Neural progenitor cell (in vitro differentiated cells): ENCODE data around the gene CAMKK1. TPM values are rescaled to one million over a fixed set of nuclear protein-coding genes. Genes with fewer than 3 reads are reported as not detected.

Source experiments
- DNase-seq: peaks from one replicate; pipeline ENCODE4 v3.0.0-alpha.2; 2016; ENCODE audit warnings: low spot score
- H2AFZ ChIP-seq: fragments of 200-600 bp; sonication (generic); replicated peaks from 2 replicates; pipeline ENCODE4 v1.6.1; 2016; ENCODE audit warnings: antibody characterized with exemption
- H3F3A ChIP-seq: fragments of 200-600 bp; sonication (generic); 2 replicates; pipeline ENCODE4 v1.6.1; 2016; ENCODE audit warnings: antibody characterized with exemption, low read depth
- H3K27ac ChIP-seq: fragments of 200-600 bp; sonication (generic); 2 replicates; pipeline ENCODE4 v1.5.1; 2016; ENCODE audit warnings: mild to moderate bottlenecking
- H3K27me3 ChIP-seq: fragments of 200-600 bp; sonication (generic); 2 replicates; pipeline ENCODE4 v1.6.1; 2016; ENCODE audit warnings: mild to moderate bottlenecking, moderate library complexity
- H3K36me3 ChIP-seq: fragments of 200-600 bp; sonication (generic); 2 replicates; pipeline ENCODE4 v1.5.1; 2016
- H3K4me1 ChIP-seq: fragments of 200-600 bp; sonication (generic); 2 replicates; pipeline ENCODE4 v1.6.1; 2016; ENCODE audit warnings: mixed run types
- H3K4me2 ChIP-seq: fragments of 200-600 bp; sonication (generic); 2 replicates; pipeline ENCODE4 v1.6.1; 2016
- H3K4me3 ChIP-seq: fragments of 200-600 bp; sonication (generic); 2 replicates; pipeline ENCODE4 v1.5.1; 2016
- H3K79me2 ChIP-seq: fragments of 200-600 bp; sonication (generic); 2 replicates; pipeline ENCODE4 v1.6.1; 2016; ENCODE audit warnings: low read depth
- H3K9ac ChIP-seq: fragments of 200-600 bp; sonication (generic); 2 replicates; pipeline ENCODE4 v1.6.1; 2016
- H3K9me3 ChIP-seq: fragments of 200-600 bp; sonication (generic); 2 replicates; pipeline ENCODE4 v1.5.1; 2016; ENCODE audit warnings: low read depth
- H4K20me1 ChIP-seq: fragments of 200-600 bp; sonication (generic); 2 replicates; pipeline ENCODE4 v1.6.1; 2016; ENCODE audit warnings: low read depth
- H3K27ac Mint-ChIP-seq: 3 replicates; pipeline ENCODE4 v1.8.0; 2021; ENCODE audit warnings: mixed read lengths
- H3K27me3 Mint-ChIP-seq: 2 replicates; pipeline ENCODE4 v1.8.0; 2022; ENCODE audit warnings: low read depth, mild to moderate bottlenecking, inconsistent platforms, moderate library complexity, mixed read lengths; ENCODE audit not compliant: insufficient read depth
- H3K36me3 Mint-ChIP-seq: 3 replicates; pipeline ENCODE4 v1.8.0; 2021; ENCODE audit warnings: mixed read lengths
- H3K4me1 Mint-ChIP-seq: 3 replicates; pipeline ENCODE4 v1.8.0; 2021; ENCODE audit warnings: mixed read lengths
- H3K4me3 Mint-ChIP-seq: 3 replicates; pipeline ENCODE4 v1.8.0; 2021; ENCODE audit warnings: mild to moderate bottlenecking, moderate library complexity, mixed read lengths
- H3K9me3 Mint-ChIP-seq: 3 replicates; pipeline ENCODE4 v1.8.0; 2020; ENCODE audit warnings: mixed read lengths
- CTCF ChIP-seq: fragments of 200-600 bp; sonication (generic); IDR thresholded peaks from 2 replicates; pipeline ENCODE4 v1.5.1; 2017; ENCODE audit warnings: antibody characterized with exemption, mild to moderate bottlenecking
- EZH2 ChIP-seq: fragments of 200-600 bp; sonication (generic); IDR thresholded peaks from 2 replicates; pipeline ENCODE4 v1.6.1; 2017; ENCODE audit warnings: antibody characterized with exemption, mild to moderate bottlenecking, moderate library complexity
- EZH2phosphoT487 ChIP-seq: fragments of 200-600 bp; sonication (generic); IDR thresholded peaks from 2 replicates; pipeline ENCODE4 v1.6.1; 2017; ENCODE audit warnings: antibody characterized with exemption
- total RNA-seq: library from RNA; depleted of rRNA; stranded (reverse); fragments of >200 nt; gene quantifications from 2 replicates; pipeline ENCODE4 v1.2.3, GENCODE V29; 2015; ENCODE audit warnings: low replicate concordance

Gene CAMKK1
- total RNA-seq, 1 donor from 2014 or later: 2.9 TPM

- Histone ChIP-seq H3F3A (peaks cover 9% of the 10 kb centered on the region), H3K27ac (no peak overlapping the region), H2AFZ (no peak overlapping the region), H4K20me1 (peaks cover 20% of the 10 kb centered on the region), H3K36me3 (no peaks in the 10 kb centered on the region), H3K79me2 (no peaks in the 10 kb centered on the region), H3K9ac (no peak overlapping the region), H3K9me3 (no peaks in the 10 kb centered on the region), H3K27me3 (peaks cover 14% of the 10 kb centered on the region), H3K4me2 (no peak overlapping the region), H3K4me1 (peaks cover 13% of the 10 kb centered on the region), H3K4me3 (no peak overlapping the region)
- H3K9me3 Mint-ChIP-seq: no peaks in the 10 kb centered on the region
- H3K36me3 Mint-ChIP-seq: no peaks in the 10 kb centered on the region
- H3K4me1 Mint-ChIP-seq: peaks cover 38% of the 10 kb centered on the region
- H3K27ac Mint-ChIP-seq: peak overlapping the region; percentile 59
- peaks cover 11% of the 10 kb centered on the region for H3K27me3 Mint-ChIP-seq
- TF ChIP-seq CTCF (no peak), EZH2phosphoT487 (no peak), EZH2 (no peak)
- DNase-seq: no peak
- peak overlapping the region; percentile 87 for H3K4me3 Mint-ChIP-seq
Measured at GRCh38 chr17:3894188-3894587, 1.3 kb upstream of the CAMKK1 start.

- no peak overlapping the region for H3K9ac ChIP-seq
- H3K36me3 ChIP-seq: no peaks in the 10 kb centered on the region
- no peak for DNase-seq
- H3K27ac ChIP-seq: no peak overlapping the region
- H3K4me1 ChIP-seq: peaks cover 13% of the 10 kb centered on the region
- peak overlapping the region; percentile 64 for H3K4me2 ChIP-seq
- no peaks in the 10 kb centered on the region for H3K79me2 ChIP-seq
- H3K4me3 ChIP-seq: peak overlapping the region; percentile 91
- H3K9me3 ChIP-seq: no peaks in the 10 kb centered on the region
- H3F3A ChIP-seq: peaks cover 9% of the 10 kb centered on the region
- H3K27me3 ChIP-seq: peaks cover 14% of the 10 kb centered on the region
- Mint-ChIP-seq H3K9me3 (no peaks in the 10 kb centered on the region), H3K27ac (peak overlapping the region; percentile 59), H3K4me3 (peak overlapping the region; percentile 87), H3K36me3 (no peaks in the 10 kb centered on the region), H3K27me3 (peaks cover 11% of the 10 kb centered on the region), H3K4me1 (peaks cover 38% of the 10 kb centered on the region)
- peaks cover 20% of the 10 kb centered on the region for H4K20me1 ChIP-seq
- H2AFZ ChIP-seq: peak overlapping the region; percentile 74
- TF ChIP-seq EZH2 (no peak), CTCF (no peak)
Measured at GRCh38 chr17:3893720-3894116, 865 bp upstream of the CAMKK1 start.

GRCh38 chr17:3892095-3892998 is 506 bp downstream of the CAMKK1 start:
- Histone ChIP-seq H3K4me2 (peak overlapping the region; percentile 98), H3K27me3 (peaks cover 14% of the 10 kb centered on the region), H3K79me2 (no peaks in the 10 kb centered on the region), H3K9ac (peak overlapping the region; percentile 47), H3K4me3 (peak overlapping the region; percentile 91), H4K20me1 (peaks cover 20% of the 10 kb centered on the region), H3K9me3 (no peaks in the 10 kb centered on the region), H3K27ac (no peak overlapping the region), H3F3A (peaks cover 9% of the 10 kb centered on the region), H2AFZ (peak overlapping the region; percentile 79), H3K36me3 (no peaks in the 10 kb centered on the region), H3K4me1 (peaks cover 20% of the 10 kb centered on the region)
- H3K36me3 Mint-ChIP-seq: no peaks in the 10 kb centered on the region
- no peak overlapping the region for H3K27ac Mint-ChIP-seq
- peaks cover 9% of the 10 kb centered on the region for H3K27me3 Mint-ChIP-seq
- DNase-seq: peak; percentile 84
- H3K4me3 Mint-ChIP-seq: peak overlapping the region; percentile 81
- H3K4me1 Mint-ChIP-seq: peaks cover 37% of the 10 kb centered on the region
- no peaks in the 10 kb centered on the region for H3K9me3 Mint-ChIP-seq
- TF ChIP-seq EZH2phosphoT487 (no peak), EZH2 (peak; percentile 17), CTCF (peak; percentile 34)
